Keratinocyte (primary cell): ENCODE results near the gene MCM9.

Experiments used
- CTCF ChIP-seq, 3 experiments: IDR thresholded peaks in 1 of 3; conservative IDR thresholded peaks in 1 of 3; optimal IDR thresholded peaks in 1 of 3; 2 replicates in 2 of 3; 3 replicates in 1 of 3; pipeline versions ENCODE3 to v1.5.1; 2011; ENCODE audit warnings: low read length in 3 of 3, mild to moderate bottlenecking in 3 of 3, moderate library complexity in 2 of 3, control low read depth in 1 of 3, inconsistent platforms in 1 of 3; ENCODE audit not compliant: insufficient read depth in 2 of 3; ENCODE audit errors: extremely low read depth in 1 of 3
- EZH2 ChIP-seq: IDR thresholded peaks from one replicate; pipeline ENCODE4 v1.6.1; 2012; ENCODE audit warnings: inconsistent platforms, mild to moderate bottlenecking, low read length, moderate library complexity

DNA sequence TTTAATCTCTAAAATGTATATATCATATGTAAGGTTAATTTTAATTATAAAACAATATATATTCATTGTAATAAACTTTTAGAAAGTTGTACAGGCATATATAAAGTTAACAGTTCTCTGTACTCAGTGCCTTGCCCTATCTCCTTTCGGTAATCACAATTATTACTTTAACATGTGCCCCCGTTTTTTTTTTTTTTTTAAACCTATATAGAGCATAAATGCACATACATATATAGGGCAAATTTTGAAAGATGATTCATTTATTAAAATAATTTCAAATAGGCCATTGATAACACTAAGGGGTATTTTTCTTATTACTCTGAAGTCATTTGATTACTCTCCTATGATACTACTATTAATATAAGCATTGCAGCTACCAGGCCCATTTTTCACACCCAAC is 39.1 kb downstream of the MCM9 start:
- TF ChIP-seq CTCF (optimal IDR thresholded peaks at IDR 0.05 in 1 of 3, IDR thresholded peaks at IDR 0.05 in 1 of 3, conservative IDR thresholded peaks at IDR 0.05 in 1 of 3; ENCODE audit: extremely low read depth in 1 of 3, insufficient read depth in 2 of 3, low read length in 3 of 3) (no peak), EZH2 (no peak)
